Measurements from ENCODE around the gene CDADC1. TPM values are rescaled to one million over a fixed set of nuclear protein-coding genes. Genes with fewer than 3 reads are reported as not detected.

Gene CDADC1
- total and polyA plus RNA-seq, 10 of the 15 experiments (the other 5 are each of a cell fraction or from before 2014, with no cell fraction given) = 2.6 to 7.3 (median 5.2) TPM

- Histone ChIP-seq H3K9me3 (replicated peaks; ENCODE audit: control insufficient read depth, insufficient read depth, low read length) (no peaks in the 10 kb centered on the region), H3K27ac (ENCODE audit: control insufficient read depth, insufficient read depth) (no peak overlapping the region), H3K4me2 (ENCODE audit: control insufficient read depth, insufficient read depth) (no peak overlapping the region), H4K20me1 (ENCODE audit: control insufficient read depth, insufficient read depth) (no peaks in the 10 kb centered on the region), H3K9ac (ENCODE audit: control insufficient read depth, insufficient read depth, low read length) (no peak overlapping the region), H3K27me3 (replicated peaks in 1 of 2; ENCODE audit: control insufficient read depth in 2 of 2, insufficient read depth in 2 of 2, low read length in 1 of 2) (no peaks in the 10 kb centered on the region), H3K79me2 (ENCODE audit: control insufficient read depth, insufficient read depth, low read length) (no peaks in the 10 kb centered on the region), H3K4me3 (no peak overlapping the region), H3K4me1 (ENCODE audit: control insufficient read depth, insufficient read depth, low read length) (no peaks in the 10 kb centered on the region), H2AFZ (ENCODE audit: control insufficient read depth, low read depth, low read length) (no peak overlapping the region), H3K36me3 (ENCODE audit: control insufficient read depth in 2 of 2, insufficient read depth in 2 of 2, low read length in 1 of 2) (peaks cover 0 to 16% of the 10 kb centered on the region in 2 experiments; a peak in 3 of 4 replicates)
- POLR2A ChIA-PET = no interaction called here
- no peak for DNase-seq (ENCODE audit: low read depth, low spot score)
- CTCF ChIA-PET = no interaction called here
- RAD21 ChIA-PET (ENCODE audit: unreplicated experiment) = no interaction called here
- no peak for ATAC-seq
- TF ChIP-seq YY1 (IDR thresholded peaks at IDR 0.05; ENCODE audit: low read depth, low read length) (no peak), CREM (IDR thresholded peaks at IDR 0.05; ENCODE audit: low read depth) (no peak), POLR2A (IDR thresholded peaks at IDR 0.05; ENCODE audit: low read depth, low read length) (no peak), NR2C1 (IDR thresholded peaks at IDR 0.05) (no peak), HDAC6 (IDR thresholded peaks at IDR 0.05; ENCODE audit: unreplicated experiment) (no peak), YBX1 (IDR thresholded peaks at IDR 0.05) (no peak), ZBED1 (IDR thresholded peaks at IDR 0.05; ENCODE audit: borderline replicate concordance) (no peak), TBL1XR1 (IDR thresholded peaks at IDR 0.05; ENCODE audit: low read depth, low read length) (no peak), SMC3 (IDR thresholded peaks at IDR 0.05; ENCODE audit: borderline replicate concordance, low read length) (no peak), SPI1 (IDR thresholded peaks at IDR 0.05; ENCODE audit: borderline replicate concordance, insufficient read depth, low read depth, low read length) (no peak), PAX8 (IDR thresholded peaks at IDR 0.05) (no peak), GATAD2B (conservative IDR thresholded peaks at IDR 0.05; ENCODE audit: low read depth) (no peak), CEBPB (IDR thresholded peaks at IDR 0.05; ENCODE audit: borderline replicate concordance in 1 of 2, low read depth in 2 of 2, low read length in 2 of 2) (no peak), ATF7 (IDR thresholded peaks at IDR 0.05; ENCODE audit: low read depth) (no peak), MYC (IDR thresholded peaks at IDR 0.05; ENCODE audit: insufficient read depth, insufficient read length, insufficient replicate concordance, low read length, severe bottlenecking) (no peak), ZNF207 (IDR thresholded peaks at IDR 0.05; ENCODE audit: borderline replicate concordance) (no peak), BRCA1 (IDR thresholded peaks at IDR 0.05; ENCODE audit: low read depth, low read length) (no peak)
- TF ChIP-seq, protein P1, sequence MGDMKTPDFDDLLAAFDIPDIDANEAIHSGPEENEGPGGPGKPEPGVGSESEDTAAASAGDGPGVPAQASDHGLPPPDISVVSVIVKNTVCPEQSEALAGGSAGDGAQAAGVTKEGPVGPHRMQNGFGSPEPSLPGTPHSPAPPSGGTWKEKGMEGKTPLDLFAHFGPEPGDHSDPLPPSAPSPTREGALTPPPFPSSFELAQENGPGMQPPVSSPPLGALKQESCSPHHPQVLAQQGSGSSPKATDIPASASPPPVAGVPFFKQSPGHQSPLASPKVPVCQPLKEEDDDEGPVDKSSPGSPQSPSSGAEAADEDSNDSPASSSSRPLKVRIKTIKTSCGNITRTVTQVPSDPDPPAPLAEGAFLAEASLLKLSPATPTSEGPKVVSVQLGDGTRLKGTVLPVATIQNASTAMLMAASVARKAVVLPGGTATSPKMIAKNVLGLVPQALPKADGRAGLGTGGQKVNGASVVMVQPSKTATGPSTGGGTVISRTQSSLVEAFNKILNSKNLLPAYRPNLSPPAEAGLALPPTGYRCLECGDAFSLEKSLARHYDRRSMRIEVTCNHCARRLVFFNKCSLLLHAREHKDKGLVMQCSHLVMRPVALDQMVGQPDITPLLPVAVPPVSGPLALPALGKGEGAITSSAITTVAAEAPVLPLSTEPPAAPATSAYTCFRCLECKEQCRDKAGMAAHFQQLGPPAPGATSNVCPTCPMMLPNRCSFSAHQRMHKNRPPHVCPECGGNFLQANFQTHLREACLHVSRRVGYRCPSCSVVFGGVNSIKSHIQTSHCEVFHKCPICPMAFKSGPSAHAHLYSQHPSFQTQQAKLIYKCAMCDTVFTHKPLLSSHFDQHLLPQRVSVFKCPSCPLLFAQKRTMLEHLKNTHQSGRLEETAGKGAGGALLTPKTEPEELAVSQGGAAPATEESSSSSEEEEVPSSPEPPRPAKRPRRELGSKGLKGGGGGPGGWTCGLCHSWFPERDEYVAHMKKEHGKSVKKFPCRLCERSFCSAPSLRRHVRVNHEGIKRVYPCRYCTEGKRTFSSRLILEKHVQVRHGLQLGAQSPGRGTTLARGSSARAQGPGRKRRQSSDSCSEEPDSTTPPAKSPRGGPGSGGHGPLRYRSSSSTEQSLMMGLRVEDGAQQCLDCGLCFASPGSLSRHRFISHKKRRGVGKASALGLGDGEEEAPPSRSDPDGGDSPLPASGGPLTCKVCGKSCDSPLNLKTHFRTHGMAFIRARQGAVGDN (IDR thresholded peaks at IDR 0.05) = no peak
- TF ChIP-seq, protein P2, sequence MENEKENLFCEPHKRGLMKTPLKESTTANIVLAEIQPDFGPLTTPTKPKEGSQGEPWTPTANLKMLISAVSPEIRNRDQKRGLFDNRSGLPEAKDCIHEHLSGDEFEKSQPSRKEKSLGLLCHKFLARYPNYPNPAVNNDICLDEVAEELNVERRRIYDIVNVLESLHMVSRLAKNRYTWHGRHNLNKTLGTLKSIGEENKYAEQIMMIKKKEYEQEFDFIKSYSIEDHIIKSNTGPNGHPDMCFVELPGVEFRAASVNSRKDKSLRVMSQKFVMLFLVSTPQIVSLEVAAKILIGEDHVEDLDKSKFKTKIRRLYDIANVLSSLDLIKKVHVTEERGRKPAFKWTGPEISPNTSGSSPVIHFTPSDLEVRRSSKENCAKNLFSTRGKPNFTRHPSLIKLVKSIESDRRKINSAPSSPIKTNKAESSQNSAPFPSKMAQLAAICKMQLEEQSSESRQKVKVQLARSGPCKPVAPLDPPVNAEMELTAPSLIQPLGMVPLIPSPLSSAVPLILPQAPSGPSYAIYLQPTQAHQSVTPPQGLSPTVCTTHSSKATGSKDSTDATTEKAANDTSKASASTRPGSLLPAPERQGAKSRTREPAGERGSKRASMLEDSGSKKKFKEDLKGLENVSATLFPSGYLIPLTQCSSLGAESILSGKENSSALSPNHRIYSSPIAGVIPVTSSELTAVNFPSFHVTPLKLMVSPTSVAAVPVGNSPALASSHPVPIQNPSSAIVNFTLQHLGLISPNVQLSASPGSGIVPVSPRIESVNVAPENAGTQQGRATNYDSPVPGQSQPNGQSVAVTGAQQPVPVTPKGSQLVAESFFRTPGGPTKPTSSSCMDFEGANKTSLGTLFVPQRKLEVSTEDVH (IDR thresholded peaks at IDR 0.05; ENCODE audit: low read depth, partially characterized antibody) = no peak
- intact Hi-C loops (cut with micrococcal nuclease; ENCODE audit: unreplicated experiment) = no loop called here
- no TSS peak for BruUV-seq (replicated peaks)
- 99% methylated on average over 3 of the region's 3 CpGs for WGBS (ENCODE audit: insufficient coverage, insufficient replicate concordance, low lambda C conversion rate, missing lambda C conversion rate)
- SMC1A ChIA-PET (ENCODE audit: uncharacterized antibody, unreplicated experiment) = interaction anchor here (1.2 to 1.5 kb wide), 3 partner anchors 8 to 403 kb away, joined by 3 to 5 read pairs (median 3); no protein-coding TSS in a partner anchor
- no peak for FAIRE-seq
- in situ Hi-C loops (cut with MboI) = no loop called here
These were observed 41.1 kb upstream of the CDADC1 start for GRCh38 chr13:49206641-49207040.

Measured in GM12878 (cell line).